GM12892 (cell line): ENCODE data around the gene ST3GAL3.

Source experiments
- POLR2A ChIP-seq: IDR thresholded peaks from 2 replicates; pipeline ENCODE4 v1.6.1; 2011; ENCODE audit warnings: low read depth, low read length, control low read depth
- POLR2AphosphoS5 ChIP-seq: IDR thresholded peaks from 2 replicates; pipeline ENCODE4 v1.6.1; 2011; ENCODE audit warnings: low read depth, low read length, control low read depth

DNA sequence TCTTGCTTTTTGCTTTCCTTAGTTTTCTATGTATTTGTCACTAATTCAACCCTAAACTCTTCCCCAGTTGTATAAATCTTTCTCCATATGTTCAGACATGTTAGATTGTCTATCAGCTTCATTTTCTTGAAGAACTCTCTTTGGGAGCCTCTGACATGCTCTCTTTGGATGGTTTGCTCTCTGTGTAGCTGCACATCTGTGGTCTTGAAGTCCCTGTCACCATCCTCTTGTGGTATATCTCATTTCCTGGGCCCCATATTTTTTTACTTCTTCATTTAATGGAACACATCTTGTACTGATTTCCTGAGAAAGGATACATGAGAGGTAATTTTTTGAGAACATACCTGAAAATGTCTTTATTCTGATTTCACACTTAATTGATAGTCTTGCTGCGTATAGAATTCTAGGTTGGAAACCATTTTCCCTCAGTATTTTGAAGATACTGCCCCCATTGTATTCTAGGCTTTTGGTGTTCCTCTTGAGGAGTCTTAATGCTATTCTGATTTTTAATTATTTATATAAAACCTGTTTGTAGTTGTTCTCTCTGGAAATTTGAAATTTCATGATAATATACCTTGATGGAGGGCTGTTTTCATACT lies 72.6 kb downstream of the ST3GAL3 start:
- TF ChIP-seq POLR2A, result no peak
- TF ChIP-seq POLR2AphosphoS5, result no peak
